ENCODE measurements around the gene NAV1.
A peak's percentile ranks its signal among the peaks of the same experiment; 100 is the strongest.

Gene NAV1

DNA sequence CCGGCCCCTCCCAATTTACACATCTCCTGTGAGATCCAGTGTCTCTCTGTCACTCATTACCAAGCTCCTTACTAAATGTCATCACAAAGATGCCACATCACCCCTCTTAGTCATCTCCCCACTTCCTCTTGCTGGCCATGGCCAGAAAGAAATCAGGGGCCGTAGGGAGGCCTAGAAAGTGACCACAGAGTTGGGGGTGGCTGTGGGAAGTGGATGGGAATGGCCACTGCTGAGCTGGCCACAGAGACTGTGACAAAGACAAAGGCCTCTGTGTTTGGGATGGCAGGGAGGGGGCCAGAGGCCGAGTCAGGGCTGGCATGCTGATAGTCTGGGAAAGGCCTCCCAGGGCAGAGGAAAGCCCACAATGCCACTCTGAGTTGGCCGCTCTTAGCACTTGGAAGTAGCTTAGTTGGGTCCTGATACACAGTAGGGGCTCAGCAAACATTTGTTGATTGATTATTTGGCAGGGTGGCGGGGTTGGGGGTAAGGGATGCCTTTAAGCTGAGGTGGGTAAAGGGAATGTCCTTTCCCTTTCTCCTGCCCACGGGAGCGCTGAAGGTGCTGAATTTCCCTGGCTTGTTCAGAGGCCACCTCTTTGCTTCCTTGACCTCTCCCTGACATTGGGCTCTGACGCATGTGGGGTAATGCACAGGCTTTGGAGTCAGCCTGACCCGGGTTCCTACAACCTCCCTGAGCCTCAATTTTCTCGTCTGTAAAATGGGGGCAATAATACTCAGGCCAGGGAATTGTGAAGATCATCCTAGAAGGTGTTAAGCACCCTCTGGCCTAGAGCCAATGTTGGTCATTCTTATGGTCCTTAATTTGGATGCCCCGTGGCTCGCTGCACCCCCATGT is 13.2 kb downstream of the NAV1 start:
- no peak for DNase-seq (ENCODE audit: low read depth)

- no peak for DNase-seq (ENCODE audit: low read depth)
These were observed 14.0 kb downstream of the NAV1 start for GRCh38 chr1:201552941-201553351.

GRCh38 chr1:201553496-201554189 is 14.7 kb downstream of the NAV1 start:
- no peak for DNase-seq (ENCODE audit: low read depth)

DNA sequence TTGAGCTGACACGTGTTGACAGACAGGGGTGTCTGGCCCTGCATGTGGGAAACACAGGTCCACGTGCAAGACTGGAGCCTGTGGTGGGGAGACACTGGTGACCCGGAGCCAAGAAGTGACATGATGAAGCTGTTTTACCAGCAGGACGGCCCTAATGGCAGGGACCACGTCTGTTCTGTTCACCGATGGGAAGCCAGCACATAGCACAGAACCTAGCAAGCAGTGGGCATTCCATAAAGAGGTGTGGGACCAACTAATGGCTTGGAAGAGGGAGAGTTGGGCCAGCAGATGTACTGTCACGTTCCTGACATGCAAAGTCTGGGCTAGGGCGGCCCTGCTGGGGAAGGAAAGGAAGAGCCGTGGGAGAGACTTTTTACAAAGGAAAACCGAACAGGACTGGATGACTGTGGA is 15.3 kb downstream of the NAV1 start:
- no peak for DNase-seq (ENCODE audit: low read depth)

GRCh38 chr1:201554789-201555592 is 16.1 kb downstream of the NAV1 start:
- DNase-seq (ENCODE audit: low read depth), result no peak

GRCh38 chr1:201555593-201555945 is 16.6 kb downstream of the NAV1 start:
- DNase-seq (ENCODE audit: low read depth), result no peak

DNA sequence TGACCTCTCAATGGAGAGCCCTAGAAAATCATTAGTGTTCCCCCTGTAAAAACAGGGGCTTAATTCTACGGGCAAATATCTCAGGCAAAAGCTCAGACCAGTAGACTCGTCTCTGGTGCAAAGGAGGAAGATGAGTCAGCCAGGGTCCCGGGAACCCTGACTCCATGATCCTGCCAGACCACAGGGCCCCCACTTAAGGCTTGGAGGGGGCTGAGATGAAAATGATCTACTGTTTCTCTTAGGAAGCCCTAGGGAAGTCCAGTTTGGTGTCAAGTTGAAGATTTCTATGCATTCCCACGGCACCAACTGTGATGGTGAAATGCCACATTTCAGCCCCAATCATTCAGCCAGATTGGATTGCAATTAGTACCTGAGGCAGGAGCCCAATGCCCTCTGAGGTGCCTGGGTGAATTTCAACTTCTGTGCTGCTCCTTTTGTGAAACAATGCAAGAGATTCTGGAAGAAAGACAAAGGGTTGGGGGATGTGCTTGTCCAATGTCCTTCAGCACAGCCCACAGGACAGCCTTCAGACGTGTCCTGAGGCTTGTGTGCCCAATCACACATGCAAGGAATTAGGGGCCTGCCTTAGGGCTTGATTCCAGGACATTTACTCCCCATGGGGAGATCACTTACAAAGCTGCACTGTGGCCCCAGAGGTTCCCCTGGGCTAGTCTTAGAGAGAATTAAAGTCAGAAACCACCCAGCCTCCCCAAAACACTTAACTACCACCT is 18.1 kb downstream of the NAV1 start:
- DNase-seq (ENCODE audit: low read depth), result no peak

GRCh38 chr1:201557572-201557958 is 18.6 kb downstream of the NAV1 start:
- DNase-seq (ENCODE audit: low read depth), result no peak

GRCh38 chr1:201559679-201560162 is 20.8 kb downstream of the NAV1 start:
- DNase-seq (ENCODE audit: low read depth), result no peak

DNA sequence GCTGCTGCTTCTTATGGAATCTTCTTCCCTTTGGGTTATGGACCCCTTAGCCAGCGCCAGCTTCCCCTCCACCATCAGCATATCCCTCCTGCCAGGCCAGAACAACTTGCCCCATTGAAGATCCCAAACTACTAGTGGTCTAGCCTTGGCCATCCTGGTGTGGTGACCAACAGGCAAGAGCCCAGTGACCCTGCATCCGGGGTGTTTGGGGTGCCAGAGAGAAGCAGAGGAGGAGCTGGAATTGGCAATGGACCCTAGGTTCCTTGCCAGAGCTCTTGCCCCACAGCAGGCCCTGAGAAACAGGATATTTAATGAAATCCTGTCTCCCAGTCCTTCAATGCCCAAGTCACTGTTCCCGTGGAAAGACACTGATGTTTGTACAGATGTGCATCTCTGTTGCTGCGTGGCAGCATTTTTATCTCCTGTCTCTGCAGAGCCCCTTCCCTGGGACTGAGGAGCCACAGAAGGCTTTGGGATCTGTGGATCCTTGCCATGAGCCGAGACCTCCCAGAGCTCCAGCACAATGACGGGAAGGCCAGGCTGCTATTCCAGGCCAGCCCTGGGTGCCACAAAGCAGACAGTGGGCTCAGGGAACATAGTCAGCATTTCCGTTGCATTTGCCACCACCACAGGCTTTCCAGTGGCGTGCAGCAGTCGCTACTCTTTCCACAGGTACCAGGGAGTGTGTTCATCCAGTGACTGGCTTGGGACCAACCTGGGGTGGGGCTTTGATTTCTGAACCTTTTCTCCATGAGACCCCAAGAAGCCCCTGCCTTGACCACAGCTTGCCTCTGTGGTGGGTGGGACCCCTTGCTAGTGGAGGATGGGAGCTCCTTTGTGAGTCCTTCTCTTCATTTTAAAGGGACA is 21.6 kb downstream of the NAV1 start:
- DNase-seq (ENCODE audit: low read depth), result no peak

- no peak for DNase-seq (ENCODE audit: low read depth)
These were observed 22.3 kb downstream of the NAV1 start for GRCh38 chr1:201561195-201561564.

GRCh38 chr1:201561601-201562000 is 22.7 kb downstream of the NAV1 start:
- DNase-seq (ENCODE audit: low read depth), result no peak

- peak; percentile 98 for DNase-seq (ENCODE audit: low read depth)
These were observed 23.3 kb downstream of the NAV1 start for GRCh38 chr1:201562257-201562656.

- peak; percentile 97 for DNase-seq (ENCODE audit: low read depth)
These were observed 23.9 kb downstream of the NAV1 start for GRCh38 chr1:201562659-201563405.

GRCh38 chr1:201563406-201563780 is 24.5 kb downstream of the NAV1 start:
- DNase-seq (ENCODE audit: low read depth), result no peak

DNA sequence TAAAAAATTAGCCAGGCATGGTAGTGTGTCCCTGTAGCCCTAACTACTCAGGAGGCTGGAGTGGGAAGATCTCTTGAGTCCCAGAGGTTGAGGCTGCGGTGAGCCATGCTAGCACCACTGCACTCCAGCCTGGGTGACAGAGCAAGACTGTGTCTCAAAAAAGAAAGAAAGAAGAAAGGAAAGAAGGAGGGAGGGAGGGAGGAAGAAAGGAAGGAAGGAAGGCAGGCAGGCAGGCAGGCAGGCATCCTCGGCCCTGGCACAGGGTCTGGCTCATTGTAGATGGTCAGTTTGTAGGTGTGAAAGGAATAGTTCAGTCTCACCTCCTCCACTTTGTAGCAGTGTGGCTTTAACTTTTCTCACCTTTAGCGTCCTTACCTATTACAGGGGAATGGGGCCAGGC is 25.0 kb downstream of the NAV1 start:
- DNase-seq (ENCODE audit: low read depth), result no peak

GRCh38 chr1:201565024-201565730 is 26.2 kb downstream of the NAV1 start:
- DNase-seq (ENCODE audit: low read depth), result no peak

- no peak for DNase-seq (ENCODE audit: low read depth)
These were observed 27.0 kb downstream of the NAV1 start for GRCh38 chr1:201565771-201566528.

- DNase-seq (ENCODE audit: low read depth), result no peak
These were observed 27.5 kb downstream of the NAV1 start for GRCh38 chr1:201566529-201566823.

All from HS-5 (cell line).